Loucy (cell line): Measurements from ENCODE around the gene DNAJB9.

ENCODE experiments used
- H2AFZ ChIP-seq: fragments of 200-600 bp; sonication (generic); 2 replicates; pipeline ENCODE4 v1.6.0; 2016; ENCODE audit warnings: antibody characterized with exemption, mild to moderate bottlenecking, low read length, moderate library complexity
- H3F3A ChIP-seq: fragments of 200-600 bp; 2 replicates; pipeline ENCODE4 v1.6.0; 2016; ENCODE audit warnings: antibody characterized with exemption, low read depth, mild to moderate bottlenecking
- H3K27me3 ChIP-seq: fragments of 200-600 bp; sonication (generic); 2 replicates; pipeline ENCODE4 v1.6.1; 2014; ENCODE audit warnings: low read length, mild to moderate bottlenecking; ENCODE audit not compliant: insufficient read depth, poor library complexity, severe bottlenecking
- H3K36me3 ChIP-seq: fragments of 200-600 bp; sonication (generic); 2 replicates; pipeline ENCODE4 v1.6.1; 2016; ENCODE audit warnings: low read length; ENCODE audit not compliant: insufficient read depth
- H3K4me1 ChIP-seq: fragments of 200-600 bp; sonication (generic); 2 replicates; pipeline ENCODE4 v1.5.1; 2014; ENCODE audit warnings: low read length, mild to moderate bottlenecking; ENCODE audit not compliant: insufficient read depth, poor library complexity, severe bottlenecking
- H3K4me2 ChIP-seq: fragments of 200-600 bp; sonication (generic); 2 replicates; pipeline ENCODE4 v1.6.0; 2014; ENCODE audit warnings: antibody characterized with exemption, low read length, low read depth, mild to moderate bottlenecking; ENCODE audit not compliant: poor library complexity, severe bottlenecking
- H3K4me3 ChIP-seq: fragments of 200-600 bp; sonication (generic); 2 replicates; pipeline ENCODE4 v1.5.1; 2014; ENCODE audit warnings: low read length, mild to moderate bottlenecking, mixed read lengths; ENCODE audit not compliant: poor library complexity, severe bottlenecking
- H3K79me2 ChIP-seq: fragments of 200-600 bp; sonication (generic); 2 replicates; pipeline ENCODE4 v1.6.1; 2014; ENCODE audit warnings: low read length; ENCODE audit not compliant: insufficient read depth
- H3K9ac ChIP-seq: fragments of 200-600 bp; sonication (generic); 2 replicates; pipeline ENCODE4 v1.6.0; 2014; ENCODE audit warnings: mild to moderate bottlenecking, low read depth, low read length, moderate library complexity; ENCODE audit not compliant: poor library complexity, severe bottlenecking
- H3K9me2 ChIP-seq: fragments of 200-600 bp; sonication (generic); replicated peaks from 2 replicates; pipeline ENCODE4 v1.6.1; 2016; ENCODE audit warnings: low read depth, low read length, mixed read lengths
- H3K9me3 ChIP-seq: fragments of 200-600 bp; sonication (generic); 2 replicates; pipeline ENCODE4 v1.6.1; 2014; ENCODE audit warnings: mild to moderate bottlenecking, antibody characterized with exemption, low read length, low read depth; ENCODE audit not compliant: insufficient read depth
- H4K20me1 ChIP-seq: fragments of 200-600 bp; sonication (generic); 2 replicates; pipeline ENCODE4 v1.6.0; 2014; ENCODE audit warnings: antibody characterized with exemption, low read length, mild to moderate bottlenecking; ENCODE audit not compliant: insufficient read depth, poor library complexity, severe bottlenecking
- EZH2phosphoT487 ChIP-seq: fragments of 200-600 bp; IDR thresholded peaks from 2 replicates; pipeline ENCODE4 v1.6.1; 2018; ENCODE audit warnings: antibody characterized with exemption, mild to moderate bottlenecking, moderate library complexity, borderline replicate concordance
- TF ChIP-seq, protein P1 (sequence below): fragments of 200-600 bp; sonication (generic); conservative IDR thresholded peaks from 2 replicates; pipeline ENCODE4 v1.5.1; 2014; ENCODE audit warnings: mild to moderate bottlenecking, antibody characterized with exemption, low read length

Gene DNAJB9

DNA sequence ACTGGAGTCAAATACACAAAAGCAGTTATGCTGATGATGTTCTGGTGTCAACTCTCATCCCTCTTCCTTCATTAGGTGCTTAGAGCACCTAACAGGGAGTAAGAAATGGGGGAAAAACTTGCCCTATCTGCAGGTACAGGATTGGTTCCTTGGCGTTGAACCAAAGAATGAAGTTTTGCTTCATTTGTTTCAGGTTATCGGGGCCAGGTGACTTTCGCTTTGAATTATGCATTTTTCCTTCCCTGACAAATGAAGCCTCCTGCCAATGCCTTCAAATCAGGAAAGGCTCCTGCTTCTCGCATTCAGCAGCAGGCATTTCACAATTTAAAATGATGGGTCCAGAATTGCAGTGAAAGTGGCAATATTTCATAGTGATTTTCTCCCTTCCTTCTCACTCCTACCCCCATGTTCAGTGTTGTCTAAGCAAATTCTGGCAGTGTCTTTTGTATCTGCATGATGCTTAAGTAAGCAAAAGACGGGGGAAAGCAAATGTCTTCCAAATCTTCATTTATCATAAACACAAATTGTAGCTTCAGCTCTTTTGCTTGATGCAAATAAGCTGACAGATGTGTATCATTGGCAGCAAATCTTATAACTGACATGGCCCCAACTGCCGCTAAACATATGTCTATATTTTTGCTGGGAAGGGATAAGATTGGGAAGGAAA is 29.4 kb downstream of the DNAJB9 start:
- no peak overlapping the region for H2AFZ ChIP-seq
- H3K27me3 ChIP-seq: no peaks in the 10 kb centered on the region
- no peaks in the 10 kb centered on the region for H3K79me2 ChIP-seq
- H3K4me2 ChIP-seq: no peak overlapping the region
- no peaks in the 10 kb centered on the region for H3K9me2 ChIP-seq
- no peaks in the 10 kb centered on the region for H3F3A ChIP-seq
- no peaks in the 10 kb centered on the region for H3K36me3 ChIP-seq
- no peak overlapping the region for H3K9ac ChIP-seq
- H3K4me3 ChIP-seq: no peak overlapping the region
- TF ChIP-seq EZH2phosphoT487: no peak
- TF ChIP-seq, protein P1, sequence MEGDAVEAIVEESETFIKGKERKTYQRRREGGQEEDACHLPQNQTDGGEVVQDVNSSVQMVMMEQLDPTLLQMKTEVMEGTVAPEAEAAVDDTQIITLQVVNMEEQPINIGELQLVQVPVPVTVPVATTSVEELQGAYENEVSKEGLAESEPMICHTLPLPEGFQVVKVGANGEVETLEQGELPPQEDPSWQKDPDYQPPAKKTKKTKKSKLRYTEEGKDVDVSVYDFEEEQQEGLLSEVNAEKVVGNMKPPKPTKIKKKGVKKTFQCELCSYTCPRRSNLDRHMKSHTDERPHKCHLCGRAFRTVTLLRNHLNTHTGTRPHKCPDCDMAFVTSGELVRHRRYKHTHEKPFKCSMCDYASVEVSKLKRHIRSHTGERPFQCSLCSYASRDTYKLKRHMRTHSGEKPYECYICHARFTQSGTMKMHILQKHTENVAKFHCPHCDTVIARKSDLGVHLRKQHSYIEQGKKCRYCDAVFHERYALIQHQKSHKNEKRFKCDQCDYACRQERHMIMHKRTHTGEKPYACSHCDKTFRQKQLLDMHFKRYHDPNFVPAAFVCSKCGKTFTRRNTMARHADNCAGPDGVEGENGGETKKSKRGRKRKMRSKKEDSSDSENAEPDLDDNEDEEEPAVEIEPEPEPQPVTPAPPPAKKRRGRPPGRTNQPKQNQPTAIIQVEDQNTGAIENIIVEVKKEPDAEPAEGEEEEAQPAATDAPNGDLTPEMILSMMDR: no peak
- no peaks in the 10 kb centered on the region for H3K4me1 ChIP-seq
- H3K9me3 ChIP-seq: no peaks in the 10 kb centered on the region
- no peaks in the 10 kb centered on the region for H4K20me1 ChIP-seq

DNA sequence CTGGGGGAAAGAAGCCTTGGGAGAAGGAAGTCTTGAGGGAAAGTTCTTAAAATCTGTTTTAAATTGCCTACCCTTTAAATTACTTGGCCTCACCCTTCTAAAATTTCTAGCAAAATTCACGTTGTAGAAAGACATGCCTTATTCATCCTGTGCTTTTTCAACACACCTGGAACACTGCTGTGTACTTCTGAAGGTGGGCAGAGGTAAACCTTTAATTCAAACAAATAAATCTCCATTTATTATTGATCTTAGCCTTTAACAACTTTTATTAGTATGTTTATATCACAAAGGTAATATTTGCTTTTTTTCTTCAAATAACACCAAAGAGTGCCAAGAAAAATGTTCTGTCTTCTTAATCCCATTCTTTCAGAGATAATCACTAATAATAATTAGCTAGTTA is 30.7 kb downstream of the DNAJB9 start:
- H3K9ac ChIP-seq: no peak overlapping the region
- no peak for TF ChIP-seq EZH2phosphoT487
- TF ChIP-seq, protein P1: no peak
- H3K36me3 ChIP-seq: no peaks in the 10 kb centered on the region

DNA sequence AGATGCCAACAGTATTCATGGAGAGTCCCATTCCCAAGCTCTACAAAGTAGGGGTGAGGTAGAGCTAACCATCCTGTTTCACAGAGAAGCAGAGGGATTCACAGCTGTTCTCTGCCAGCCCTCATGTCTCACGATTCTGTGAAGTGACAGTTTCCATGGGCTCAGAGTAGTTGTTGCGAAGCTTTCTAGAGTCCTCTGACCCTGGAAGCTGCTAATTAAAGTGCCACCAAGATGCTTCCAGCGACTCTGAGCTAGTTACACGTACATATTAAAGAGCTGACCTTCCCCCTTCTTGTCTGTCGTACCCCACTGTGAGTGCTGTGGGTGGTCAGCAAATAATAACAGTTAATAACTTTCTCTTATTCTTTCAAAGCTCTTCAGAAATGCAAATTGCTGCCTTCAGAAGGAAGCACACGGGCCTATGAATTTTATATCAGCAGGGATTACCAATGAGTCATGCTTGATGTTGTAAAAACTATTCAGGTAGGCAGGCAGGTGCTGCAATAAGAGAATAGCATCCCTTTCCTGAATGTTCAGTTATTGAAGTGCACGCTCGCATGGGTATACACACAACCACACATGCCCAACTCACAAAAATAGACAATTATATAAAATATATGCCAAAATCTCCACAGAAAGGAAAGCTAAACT is 34.1 kb downstream of the DNAJB9 start:
- Histone ChIP-seq H3K4me1 (no peaks in the 10 kb centered on the region), H3K79me2 (no peaks in the 10 kb centered on the region), H2AFZ (no peak overlapping the region), H3F3A (no peaks in the 10 kb centered on the region), H3K27me3 (no peaks in the 10 kb centered on the region), H3K4me2 (no peak overlapping the region), H4K20me1 (no peaks in the 10 kb centered on the region), H3K4me3 (no peak overlapping the region), H3K9me3 (no peaks in the 10 kb centered on the region), H3K9ac (no peak overlapping the region), H3K9me2 (no peaks in the 10 kb centered on the region), H3K36me3 (no peaks in the 10 kb centered on the region)
- no peak for TF ChIP-seq EZH2phosphoT487
- TF ChIP-seq, protein P1: no peak

More for the DNA sequence above, 30.7 kb downstream of the DNAJB9 start:
- H3K79me2 ChIP-seq: no peaks in the 10 kb centered on the region
- no peaks in the 10 kb centered on the region for H3F3A ChIP-seq
- H3K4me2 ChIP-seq: no peak overlapping the region
- no peak overlapping the region for H3K4me3 ChIP-seq
- H3K27me3 ChIP-seq: no peaks in the 10 kb centered on the region
- H2AFZ ChIP-seq: no peak overlapping the region
- H3K9me3 ChIP-seq: no peaks in the 10 kb centered on the region
- H4K20me1 ChIP-seq: no peaks in the 10 kb centered on the region
- H3K4me1 ChIP-seq: no peaks in the 10 kb centered on the region
- H3K9me2 ChIP-seq: no peaks in the 10 kb centered on the region
